Kidney epithelial cell (primary cell): ENCODE measurements around the gene JPH3. TPM values are rescaled to one million over a fixed set of nuclear protein-coding genes. Genes with fewer than 3 reads are reported as not detected.

Source experiments
- DNase-seq: peaks from one replicate; pipeline ENCODE4 v3.0.0-alpha.2; 2010; ENCODE audit warnings: low read depth
- H3K27me3 ChIP-seq: 2 replicates; pipeline ENCODE4 v1.6.0; 2011; ENCODE audit warnings: low read length; ENCODE audit not compliant: control insufficient read depth, insufficient read depth
- H3K36me3 ChIP-seq: 2 replicates; pipeline ENCODE4 v1.5.1; 2011; ENCODE audit warnings: low read length; ENCODE audit not compliant: control insufficient read depth, insufficient read depth
- H3K4me3 ChIP-seq: 2 replicates; pipeline ENCODE4 v1.5.1; 2011; ENCODE audit warnings: low read depth, mild to moderate bottlenecking, control low read depth, low read length
- total RNA-seq: library from RNA; depleted of rRNA; stranded (reverse); fragments of >200 nt; gene quantifications from 2 replicates; pipeline ENCODE4 v1.2.3, GENCODE V29; 2015
- TF ChIP-seq, protein P1 (sequence below): IDR thresholded peaks from 2 replicates; pipeline ENCODE4 v1.5.1; 2011; ENCODE audit warnings: mild to moderate bottlenecking, moderate library complexity, low read length, control low read depth, inconsistent platforms; ENCODE audit not compliant: insufficient read depth, poor library complexity, severe bottlenecking

The JPH3 gene
- 1.9 and 2.1 TPM in 2 replicates for total RNA-seq

DNA sequence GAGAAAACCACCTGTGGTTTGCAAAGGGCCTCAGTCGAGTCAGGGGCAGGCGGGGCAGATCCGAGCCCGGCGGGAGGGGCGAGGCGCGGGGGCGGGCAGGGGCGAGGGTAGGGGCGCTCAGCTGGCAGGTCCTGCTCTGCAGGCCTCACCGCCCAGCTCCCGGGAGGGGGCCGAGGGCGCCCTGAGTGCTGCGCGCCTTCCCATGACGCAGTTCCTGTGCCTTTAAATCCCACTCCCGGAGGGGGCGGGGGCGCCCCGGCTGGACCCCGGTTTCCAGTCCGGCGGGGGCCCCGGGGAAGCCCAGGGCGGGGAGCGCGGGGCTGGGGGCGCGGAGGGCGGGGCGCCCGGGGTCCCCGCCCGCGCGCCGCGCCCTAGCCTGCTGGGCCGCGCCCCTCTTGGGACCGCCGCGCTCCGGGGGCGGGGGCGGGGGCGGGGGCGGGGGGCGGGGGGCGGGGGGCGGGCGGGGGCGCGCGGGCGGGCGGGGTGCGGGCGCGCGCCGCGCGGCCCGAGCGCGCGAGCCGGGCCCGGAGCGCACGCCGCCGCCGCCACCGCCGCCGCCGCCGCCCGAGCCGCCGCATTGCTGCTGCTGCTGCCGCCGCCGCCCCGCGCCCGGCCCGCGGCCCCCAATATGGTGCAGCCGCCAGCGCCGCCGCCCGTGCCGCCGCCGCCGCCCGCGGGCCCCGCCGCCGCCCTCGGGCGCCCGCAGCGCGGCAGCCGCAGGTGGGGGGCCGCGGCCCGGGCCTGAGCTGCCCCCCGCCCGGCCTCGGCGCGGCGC is at the start of gene JPH3:
TSS of gene JPH3 (plus strand) at position 508 of the 775 bp plus-strand sequence. CDS start 639 bp downstream, outside the sequence.
- DNase-seq: no peak
- Histone ChIP-seq H3K27me3 (peaks cover 67% of the 10 kb centered on the region), H3K4me3 (no peak within 1 kb of the TSS), H3K36me3 (no peaks in the 10 kb centered on the region)
- TF ChIP-seq, protein P1, sequence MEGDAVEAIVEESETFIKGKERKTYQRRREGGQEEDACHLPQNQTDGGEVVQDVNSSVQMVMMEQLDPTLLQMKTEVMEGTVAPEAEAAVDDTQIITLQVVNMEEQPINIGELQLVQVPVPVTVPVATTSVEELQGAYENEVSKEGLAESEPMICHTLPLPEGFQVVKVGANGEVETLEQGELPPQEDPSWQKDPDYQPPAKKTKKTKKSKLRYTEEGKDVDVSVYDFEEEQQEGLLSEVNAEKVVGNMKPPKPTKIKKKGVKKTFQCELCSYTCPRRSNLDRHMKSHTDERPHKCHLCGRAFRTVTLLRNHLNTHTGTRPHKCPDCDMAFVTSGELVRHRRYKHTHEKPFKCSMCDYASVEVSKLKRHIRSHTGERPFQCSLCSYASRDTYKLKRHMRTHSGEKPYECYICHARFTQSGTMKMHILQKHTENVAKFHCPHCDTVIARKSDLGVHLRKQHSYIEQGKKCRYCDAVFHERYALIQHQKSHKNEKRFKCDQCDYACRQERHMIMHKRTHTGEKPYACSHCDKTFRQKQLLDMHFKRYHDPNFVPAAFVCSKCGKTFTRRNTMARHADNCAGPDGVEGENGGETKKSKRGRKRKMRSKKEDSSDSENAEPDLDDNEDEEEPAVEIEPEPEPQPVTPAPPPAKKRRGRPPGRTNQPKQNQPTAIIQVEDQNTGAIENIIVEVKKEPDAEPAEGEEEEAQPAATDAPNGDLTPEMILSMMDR: no peak

DNA sequence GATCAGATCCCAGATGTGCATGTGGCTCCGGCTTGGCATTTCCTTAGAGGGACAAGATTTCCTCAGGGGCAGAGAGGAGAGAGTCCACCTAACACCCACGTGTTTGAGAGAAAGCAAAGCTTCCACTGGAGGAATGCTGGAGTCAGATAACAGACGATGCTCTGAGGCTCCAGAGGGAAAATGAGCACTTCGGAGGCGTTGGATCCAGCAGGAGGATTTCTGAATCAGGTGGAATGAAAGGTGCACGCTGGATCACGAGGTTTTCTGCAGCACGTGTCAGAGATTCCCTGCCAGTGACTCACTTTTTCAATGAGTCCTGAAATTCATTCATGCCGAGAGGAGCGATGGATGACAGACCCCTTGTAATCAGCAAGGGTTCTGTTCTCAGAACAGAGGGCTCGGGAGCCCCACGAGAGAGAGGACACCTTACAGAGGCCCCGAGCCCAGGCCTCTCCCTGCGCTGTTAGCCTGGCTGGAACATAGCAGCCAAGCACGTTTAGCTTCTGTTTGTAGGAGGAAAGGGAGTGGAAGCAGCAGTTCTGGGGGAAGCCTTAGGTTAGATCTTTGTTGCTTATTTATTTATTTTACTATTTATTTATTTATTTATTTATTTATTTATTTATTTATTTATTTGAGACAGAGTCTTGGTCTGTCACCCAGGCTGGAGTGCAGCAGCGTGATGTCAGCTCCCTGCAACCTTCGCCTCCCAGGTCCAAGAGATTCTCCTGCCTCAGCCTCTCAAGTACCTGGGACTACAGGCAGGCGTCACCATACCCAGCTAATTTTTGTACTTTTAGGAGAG is 49.3 kb upstream of the JPH3 start:
- TF ChIP-seq, protein P1: no peak
- Histone ChIP-seq H3K27me3 (peaks cover 14% of the 10 kb centered on the region), H3K4me3 (no peak overlapping the region), H3K36me3 (no peaks in the 10 kb centered on the region)
- peak; percentile 63 for DNase-seq

DNA sequence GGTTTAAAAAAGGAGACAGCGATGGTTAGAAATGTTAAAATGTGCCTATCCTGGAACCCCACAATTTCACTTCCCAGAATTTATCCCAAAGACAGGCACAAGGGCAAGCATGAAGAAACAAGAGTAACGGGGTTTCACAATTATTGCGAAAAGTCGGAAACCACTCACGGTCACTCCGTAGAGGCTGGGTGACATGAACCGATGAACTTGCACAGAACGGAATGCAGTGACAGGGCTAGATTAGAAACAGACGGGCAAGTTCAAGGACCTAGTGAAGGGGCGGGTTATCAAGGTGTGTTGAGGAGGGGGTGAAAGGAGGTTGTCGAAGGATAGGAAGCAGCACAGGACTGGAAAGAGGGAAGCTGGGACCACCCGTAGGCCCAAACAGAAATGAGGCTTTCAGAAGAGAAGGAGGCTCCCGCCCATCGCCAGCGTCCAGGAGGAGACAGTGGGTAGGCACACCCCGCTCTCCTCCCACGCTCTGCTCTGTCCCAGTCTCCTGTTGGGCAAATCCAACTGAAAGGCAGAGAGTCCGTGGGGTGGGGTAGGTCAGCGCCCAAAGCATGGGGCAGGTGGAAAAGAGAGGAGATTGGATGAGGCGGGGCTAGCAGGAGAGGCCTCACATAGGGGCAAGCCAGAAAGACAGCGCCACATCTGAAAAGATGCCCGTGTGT is 47.4 kb upstream of the JPH3 start:
- H3K27me3 ChIP-seq: peaks cover 9% of the 10 kb centered on the region
- no peak overlapping the region for H3K4me3 ChIP-seq
- no peaks in the 10 kb centered on the region for H3K36me3 ChIP-seq
- TF ChIP-seq, protein P1: no peak
- no peak for DNase-seq

DNA sequence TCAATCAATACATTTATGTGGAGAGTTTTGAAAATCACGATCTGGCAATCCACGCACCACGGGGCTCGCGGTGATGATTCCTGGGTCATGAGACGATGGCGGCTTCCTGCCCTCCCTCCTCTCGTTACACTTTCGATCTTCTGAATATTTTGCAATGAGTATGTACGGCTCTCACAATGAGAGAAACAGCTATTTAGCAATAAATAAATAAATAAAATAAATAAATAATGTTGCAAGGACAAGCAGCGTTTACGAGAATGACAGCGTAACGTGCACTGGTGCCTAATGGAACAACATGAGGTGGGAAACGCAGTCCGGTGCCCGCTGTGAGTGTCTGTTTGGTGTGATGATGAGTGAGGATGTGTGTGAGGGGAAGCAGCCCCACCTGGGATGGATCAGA is 46.7 kb upstream of the JPH3 start:
- DNase-seq: no peak
- Histone ChIP-seq H3K4me3 (no peak overlapping the region), H3K36me3 (no peaks in the 10 kb centered on the region), H3K27me3 (peaks cover 9% of the 10 kb centered on the region)
- TF ChIP-seq, protein P1: no peak

DNA sequence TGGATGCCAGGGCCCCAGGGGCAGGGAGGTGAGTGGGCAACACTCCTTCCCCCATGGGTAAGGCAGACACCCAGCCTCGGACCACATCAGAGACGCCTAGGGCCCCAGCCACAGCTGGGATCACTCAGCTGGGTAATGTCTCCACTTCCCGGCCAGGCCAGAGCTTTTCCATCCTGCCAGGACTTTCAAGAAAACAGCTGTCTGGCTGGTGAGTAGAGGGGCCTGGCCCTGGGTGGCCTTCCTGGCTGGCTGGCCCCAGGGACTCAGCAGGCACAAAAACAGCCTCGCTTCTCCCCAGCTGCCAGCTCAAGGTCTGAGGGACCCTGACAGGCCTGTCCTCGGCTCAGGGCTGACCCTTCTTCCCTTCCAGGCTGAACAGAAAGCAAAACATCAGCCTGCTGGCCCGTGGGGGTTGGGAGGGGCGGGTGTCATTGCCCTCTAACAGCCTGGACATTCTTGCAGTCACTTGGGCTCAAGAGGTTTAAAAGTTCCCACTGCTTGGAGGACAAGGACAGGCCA is 45.3 kb upstream of the JPH3 start:
- DNase-seq: no peak
- Histone ChIP-seq H3K27me3 (peaks cover 5% of the 10 kb centered on the region), H3K36me3 (no peaks in the 10 kb centered on the region), H3K4me3 (no peak overlapping the region)
- TF ChIP-seq, protein P1: no peak
